NCI-H748 (cell line): ENCODE results near the gene NXPH1.

Experiments
- DNase-seq: peaks from one replicate; lab custom pipeline; 2025; ENCODE audit not compliant: unreplicated experiment; lab: John Stamatoyannopoulos, UW

The NXPH1 gene

DNA sequence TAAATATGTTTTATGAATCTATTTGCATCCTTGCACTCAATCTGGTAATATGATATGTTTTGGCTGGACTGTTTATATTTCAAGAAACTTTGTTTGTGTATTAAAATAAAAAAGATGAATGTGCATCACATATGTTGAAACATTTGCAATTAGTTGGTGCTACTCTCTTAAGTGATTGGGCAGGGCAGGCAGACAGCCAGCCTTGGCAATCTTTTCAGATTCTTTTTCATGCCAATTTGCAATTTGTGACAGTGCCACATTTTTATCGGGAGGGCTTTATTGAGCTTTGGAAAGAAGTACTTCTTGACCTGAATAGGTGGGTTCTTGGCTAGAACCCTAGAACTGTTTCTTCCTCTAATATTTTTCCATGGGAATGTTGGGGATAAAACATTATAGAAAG is 152.2 kb downstream of the NXPH1 start:
- no peak for DNase-seq

DNA sequence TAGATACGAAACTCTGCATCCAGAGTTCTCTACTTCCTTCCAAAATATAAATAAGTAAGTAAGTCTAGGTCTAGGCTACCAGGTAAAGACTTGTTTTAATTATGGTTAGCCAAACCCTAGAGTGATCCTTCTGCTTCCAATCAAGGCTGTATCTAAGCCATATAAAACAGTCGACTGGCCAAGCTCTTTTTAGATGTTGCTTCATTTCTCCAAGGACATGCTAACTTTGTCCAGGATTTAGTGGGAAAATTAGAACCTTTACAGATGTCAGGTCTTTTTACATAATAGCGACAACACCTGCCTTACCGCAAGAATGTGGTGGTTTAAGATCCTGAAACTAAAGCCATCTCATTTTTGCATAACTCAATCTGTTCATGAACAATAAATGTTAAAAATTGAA is 156.8 kb downstream of the NXPH1 start:
- DNase-seq = no peak

- DNase-seq = peak; percentile 84
Observed at GRCh38 chr7:8590791-8591190, 157.4 kb downstream of the NXPH1 start.

GRCh38 chr7:8591289-8591688 is 157.9 kb downstream of the NXPH1 start:
- DNase-seq = no peak

DNA sequence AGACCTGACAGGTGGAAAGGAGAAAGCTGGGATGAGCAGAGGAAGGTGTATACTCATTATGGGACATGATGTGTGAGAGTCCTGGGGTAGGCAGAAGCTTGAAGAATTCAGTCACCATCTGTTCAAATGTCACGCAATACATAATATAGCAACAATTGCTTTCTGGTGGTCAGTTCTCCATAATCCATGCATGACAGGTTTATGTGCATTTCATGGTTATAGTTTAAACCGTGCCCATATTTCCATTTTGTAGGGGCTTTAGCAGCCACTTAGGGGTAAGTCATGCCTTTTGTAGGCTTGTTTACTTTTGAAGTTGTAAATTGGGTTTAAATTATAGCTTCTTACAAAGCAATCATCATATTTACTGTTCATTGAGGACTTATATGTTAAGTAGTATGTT is 158.8 kb downstream of the NXPH1 start:
- peak; percentile 92 for DNase-seq

DNA sequence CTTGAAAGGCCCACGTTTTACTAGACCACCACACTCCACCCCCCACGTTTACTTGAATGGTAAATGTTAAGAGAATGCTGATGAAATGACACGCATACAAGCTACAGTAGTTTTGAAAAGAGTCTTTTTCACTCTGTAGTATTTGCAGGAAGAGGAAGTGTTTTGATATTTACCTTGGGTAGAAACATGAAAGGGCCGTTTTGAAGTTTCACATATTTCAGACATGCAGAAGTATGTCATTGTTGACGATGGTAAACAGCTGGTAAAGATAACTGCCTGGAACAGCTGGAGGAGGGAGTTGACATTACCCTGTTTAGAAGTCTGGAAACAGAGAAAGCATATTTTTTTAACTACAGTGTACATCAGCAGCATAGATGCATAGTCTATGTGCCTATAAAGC is 160.7 kb downstream of the NXPH1 start:
- DNase-seq = no peak

GRCh38 chr7:8597565-8597964 is 164.2 kb downstream of the NXPH1 start:
- peak; percentile 96 for DNase-seq

DNA sequence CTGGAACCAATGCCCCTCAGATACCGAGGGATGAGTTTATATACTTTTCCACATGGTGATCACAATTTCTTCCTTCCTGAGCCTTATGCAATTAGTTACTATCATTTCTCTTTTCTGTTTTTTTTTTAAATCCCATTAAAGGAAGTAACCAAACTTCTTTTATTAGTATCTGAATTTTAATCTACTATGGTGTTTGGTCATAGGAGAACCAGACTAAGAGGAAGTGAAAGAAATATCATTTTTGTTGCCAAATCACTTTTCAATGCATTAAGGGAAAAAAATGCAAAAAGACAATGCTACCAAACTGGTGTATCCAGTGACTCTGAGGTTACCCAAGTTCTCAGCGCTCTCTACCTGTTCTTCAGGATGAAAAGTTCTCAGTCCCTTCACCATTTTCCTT is 167.7 kb downstream of the NXPH1 start:
- DNase-seq = no peak

DNA sequence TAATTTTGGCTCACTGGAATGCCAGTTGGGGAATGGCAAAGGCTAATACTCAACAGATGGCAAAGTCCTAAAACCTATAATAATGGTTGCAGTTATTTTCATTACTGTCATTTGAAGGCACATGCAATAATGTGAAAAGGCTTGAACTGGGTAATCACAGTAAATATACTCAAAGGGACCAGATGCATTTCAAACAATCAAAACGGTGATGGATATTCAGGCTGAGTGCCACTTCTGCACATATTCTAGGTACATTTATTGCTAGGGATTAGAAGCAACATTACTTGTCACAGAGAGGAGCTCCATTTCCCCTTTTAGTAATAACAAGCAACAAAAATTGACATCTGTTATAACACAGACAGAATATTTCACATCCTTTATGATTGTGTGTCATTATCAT is 171.8 kb downstream of the NXPH1 start:
- peak; percentile 34 for DNase-seq

DNA sequence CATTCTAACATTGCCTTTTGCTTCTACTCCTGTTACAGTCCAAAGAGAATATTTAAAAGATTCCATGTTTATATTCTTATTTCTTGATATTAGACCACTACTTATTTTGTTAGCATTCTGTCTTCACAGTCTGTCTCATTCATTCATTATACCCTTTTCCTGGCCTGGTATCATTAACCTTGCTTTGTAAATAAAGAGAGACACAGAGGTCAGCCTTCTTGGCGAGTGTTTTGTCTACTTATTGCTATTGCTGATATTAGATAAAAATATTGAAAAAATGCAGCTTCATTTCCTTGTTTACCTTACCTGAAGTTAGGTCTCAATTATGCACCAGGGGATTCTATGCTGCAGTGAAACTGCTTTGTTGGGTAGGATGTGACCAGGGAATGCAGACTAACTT is 179.2 kb downstream of the NXPH1 start:
- no peak for DNase-seq

- no peak for DNase-seq
Observed at GRCh38 chr7:8613191-8613590, 179.8 kb downstream of the NXPH1 start.

DNA sequence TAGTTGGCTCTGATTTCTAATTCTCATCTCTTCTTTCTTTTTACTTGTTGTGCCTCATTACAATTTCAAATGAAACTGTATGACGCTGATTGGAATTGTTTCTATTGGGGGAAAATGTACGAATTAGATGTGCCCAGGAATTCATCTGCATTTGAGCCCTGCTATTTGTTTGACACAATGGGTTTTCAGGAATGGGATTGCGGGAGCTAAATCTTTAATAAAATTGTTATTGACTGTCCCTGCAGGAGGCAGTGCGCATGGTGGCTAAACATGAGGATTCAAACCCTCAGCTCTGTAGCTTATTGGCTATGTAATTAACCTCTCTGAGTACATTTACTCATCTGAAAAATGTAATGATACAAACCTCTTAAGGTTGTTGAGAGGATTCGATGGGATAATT is 181.6 kb downstream of the NXPH1 start:
- DNase-seq = peak; percentile 81

DNA sequence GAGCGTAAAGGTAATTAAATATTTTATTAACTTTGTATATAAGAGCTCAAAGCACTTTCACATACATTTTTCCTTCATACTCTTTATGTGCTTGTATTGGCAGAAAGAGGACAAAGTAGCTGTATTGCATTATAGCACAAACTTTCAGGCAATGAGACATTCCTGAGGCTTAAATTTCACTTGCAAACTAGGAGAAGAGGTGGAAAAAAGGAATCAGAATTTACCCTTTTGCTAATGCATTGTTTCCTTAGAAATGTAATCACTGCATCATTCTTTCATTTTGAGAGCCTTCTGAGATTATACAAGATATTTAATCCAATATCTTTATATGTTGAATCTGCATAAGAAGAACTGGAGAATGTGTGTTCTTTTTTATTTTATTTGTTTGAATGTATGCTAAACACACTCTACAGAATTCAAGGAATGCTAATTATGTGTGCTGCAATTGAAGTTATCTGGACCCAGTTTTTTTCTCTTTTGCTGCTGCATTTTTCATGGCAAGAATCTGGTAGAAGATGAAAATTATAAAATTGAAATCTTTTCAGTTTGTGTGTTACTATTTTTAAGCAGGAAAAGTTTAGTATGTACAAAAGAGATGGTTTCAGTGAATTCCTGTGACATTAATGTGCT is 185.1 kb downstream of the NXPH1 start:
- DNase-seq = no peak

DNA sequence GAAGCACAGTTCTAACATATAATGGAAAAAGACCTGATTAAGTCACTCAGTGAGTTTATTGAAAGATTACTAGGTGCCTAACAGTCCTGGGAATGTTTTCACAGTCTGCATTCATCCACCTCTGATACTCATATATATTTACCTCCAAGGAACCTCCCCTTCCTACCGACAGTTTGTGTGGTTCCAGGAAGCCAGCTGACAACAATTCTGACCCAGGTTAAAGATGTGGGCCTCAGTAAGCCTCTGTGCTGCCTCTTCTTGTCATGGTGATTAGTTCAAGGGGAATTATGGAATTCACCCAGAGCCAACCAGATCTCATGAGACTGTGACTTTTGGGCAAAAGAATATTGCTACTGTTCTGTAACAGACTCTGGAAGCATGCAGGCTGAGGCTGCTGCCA is 186.8 kb downstream of the NXPH1 start:
- DNase-seq = no peak

DNA sequence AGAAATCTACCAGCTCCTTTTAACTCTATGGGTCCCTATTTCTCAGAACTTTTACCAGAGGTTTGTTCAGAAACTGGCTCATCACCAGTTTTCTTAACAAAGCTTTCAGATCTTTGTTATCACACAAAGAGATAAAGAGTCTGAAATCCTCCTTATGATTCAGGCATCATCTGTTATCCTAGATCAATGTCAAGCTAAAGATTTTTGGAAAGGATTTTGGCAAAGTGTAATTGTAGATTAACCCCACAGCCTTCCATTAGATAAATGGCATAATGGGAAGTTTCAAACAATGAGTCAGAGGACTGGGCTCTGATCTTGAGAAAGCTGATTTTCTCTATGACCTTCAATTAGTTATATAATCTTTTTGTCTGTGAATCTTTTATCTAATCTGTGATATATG is 192.2 kb downstream of the NXPH1 start:
- no peak for DNase-seq

- DNase-seq = peak; percentile 85
Observed at GRCh38 chr7:8627325-8627724, 193.9 kb downstream of the NXPH1 start.

- DNase-seq = no peak
Observed at GRCh38 chr7:8628656-8629055, 195.2 kb downstream of the NXPH1 start.

- no peak for DNase-seq
Observed at GRCh38 chr7:8629504-8629903, 196.1 kb downstream of the NXPH1 start.

GRCh38 chr7:8637322-8637721 is 203.9 kb downstream of the NXPH1 start:
- peak; percentile 89 for DNase-seq

DNA sequence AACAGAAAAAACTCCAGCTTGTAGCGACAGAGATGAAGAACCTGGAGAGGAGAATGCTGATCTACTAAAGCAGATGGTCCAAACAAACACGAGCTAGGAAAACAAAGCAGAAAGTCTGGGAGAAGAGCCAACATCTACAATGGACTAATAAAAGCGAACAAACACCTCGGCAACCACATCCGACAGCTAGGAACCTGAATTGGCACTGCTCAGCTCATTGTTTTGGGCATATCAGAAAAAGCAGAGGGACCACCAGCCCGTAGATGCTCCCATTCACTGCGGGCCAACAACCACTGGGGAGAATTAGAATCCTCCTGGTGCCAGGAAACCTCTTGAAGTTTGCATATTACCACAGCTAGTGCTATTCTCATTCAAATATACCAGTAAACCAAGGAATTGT is 204.7 kb downstream of the NXPH1 start:
- peak; percentile 99 for DNase-seq

DNA sequence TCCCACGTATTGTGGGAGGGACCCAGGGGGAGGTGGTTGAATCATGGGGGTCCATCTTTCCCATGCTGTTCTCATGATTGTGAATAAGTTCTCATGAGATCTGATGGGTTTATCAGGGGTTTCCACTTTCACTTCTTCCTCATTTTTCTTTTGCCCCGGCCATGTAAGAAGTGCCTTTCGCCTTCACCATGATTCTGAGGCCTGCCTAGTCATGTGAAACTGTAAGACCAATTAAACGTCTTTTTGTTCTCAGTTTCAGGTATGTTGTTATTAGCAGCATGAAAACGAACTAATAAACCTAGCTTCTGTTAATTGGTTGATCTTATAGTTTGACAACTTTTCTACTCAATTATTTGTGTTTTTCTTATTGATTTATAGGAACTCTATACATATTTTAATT is 206.3 kb downstream of the NXPH1 start:
- DNase-seq = peak; percentile 29

DNA sequence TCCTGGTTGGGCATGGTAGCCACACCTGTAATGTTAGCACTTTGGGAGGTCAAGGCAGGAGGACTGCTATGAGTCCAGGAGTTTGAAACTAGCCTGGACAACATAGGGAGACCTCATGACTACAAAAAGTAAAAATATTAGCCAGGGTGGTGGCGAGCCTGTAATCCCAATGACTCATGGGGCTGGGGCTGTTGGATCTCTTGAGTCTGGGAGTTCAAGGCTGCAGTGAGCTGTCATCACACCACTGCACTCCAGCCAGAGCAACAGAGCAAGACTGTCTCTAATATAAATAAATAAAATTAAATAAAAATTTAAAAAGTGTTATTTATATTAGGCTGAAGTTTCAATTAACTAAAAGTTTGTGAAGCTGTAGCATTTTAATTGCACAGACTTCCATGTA is 207.3 kb downstream of the NXPH1 start:
- DNase-seq = no peak

- DNase-seq = no peak
Observed at GRCh38 chr7:8668627-8669500, 235.5 kb downstream of the NXPH1 start.
